ENCODE results near the gene TMEM87A.

GRCh38 chr15:42285034-42285433 is 11.8 kb upstream of the TMEM87A start:
- TF ChIP-seq CTCF (IDR thresholded peaks at IDR 0.05), result no peak
- no peak for TF ChIP-seq POLR2A (IDR thresholded peaks at IDR 0.05)

All from heart left ventricle (tissue), 13 donors.